ENCODE data around the gene STPG1. TPM values are rescaled to one million over a fixed set of nuclear protein-coding genes. Genes with fewer than 3 reads are reported as not detected.

STPG1 gene
- total RNA-seq, 1 donor: 7.2 TPM

- Histone ChIP-seq H3K4me1 (ENCODE audit: insufficient read depth, low read length) (peaks cover 28% of the 10 kb centered on the region), H3K36me3 (ENCODE audit: insufficient read depth, low read length) (no peaks in the 10 kb centered on the region), H3K27me3 (ENCODE audit: insufficient read depth, low read length) (no peaks in the 10 kb centered on the region), H3K9me3 (ENCODE audit: low read depth, low read length) (no peaks in the 10 kb centered on the region), H3K79me2 (ENCODE audit: insufficient read depth, low read length) (no peaks in the 10 kb centered on the region), H4K20me1 (ENCODE audit: insufficient read depth, low read length) (no peaks in the 10 kb centered on the region), H3K4me2 (ENCODE audit: insufficient read depth, low read length) (no peak overlapping the region), H3K27ac (ENCODE audit: low read depth, low read length) (no peak overlapping the region), H3K4me3 (ENCODE audit: insufficient read depth, low read length) (no peak overlapping the region), H2AFZ (ENCODE audit: low read length) (no peak overlapping the region)
- no peak for DNase-seq (ENCODE audit: insufficient read length, low spot score, missing footprints)
- no peak for TF ChIP-seq CTCF (IDR thresholded peaks at IDR 0.05; ENCODE audit: extremely low read depth, low read depth, low read length)
These were observed 84.3 kb downstream of the STPG1 start for GRCh38 chr1:24329331-24329730.

GRCh38 chr1:24327891-24328290, 85.7 kb downstream of the STPG1 start:
- H3K27me3 ChIP-seq (ENCODE audit: insufficient read depth, low read length): no peaks in the 10 kb centered on the region
- peaks cover 29% of the 10 kb centered on the region for H3K4me1 ChIP-seq (ENCODE audit: insufficient read depth, low read length)
- no peak for TF ChIP-seq CTCF (IDR thresholded peaks at IDR 0.05; ENCODE audit: extremely low read depth, low read depth, low read length)
- H3K27ac ChIP-seq (ENCODE audit: low read depth, low read length): no peak overlapping the region
- H3K4me3 ChIP-seq (ENCODE audit: insufficient read depth, low read length): no peak overlapping the region
- no peaks in the 10 kb centered on the region for H4K20me1 ChIP-seq (ENCODE audit: insufficient read depth, low read length)
- no peaks in the 10 kb centered on the region for H3K36me3 ChIP-seq (ENCODE audit: insufficient read depth, low read length)
- H2AFZ ChIP-seq (ENCODE audit: low read length): no peak overlapping the region
- no peak overlapping the region for H3K4me2 ChIP-seq (ENCODE audit: insufficient read depth, low read length)
- no peaks in the 10 kb centered on the region for H3K79me2 ChIP-seq (ENCODE audit: insufficient read depth, low read length)
- H3K9me3 ChIP-seq (ENCODE audit: low read depth, low read length): no peaks in the 10 kb centered on the region
- no peak for DNase-seq (ENCODE audit: insufficient read length, low spot score, missing footprints)

GRCh38 chr1:24327486-24327885, 86.1 kb downstream of the STPG1 start:
- H3K36me3 ChIP-seq (ENCODE audit: insufficient read depth, low read length): no peaks in the 10 kb centered on the region
- peaks cover 33% of the 10 kb centered on the region for H3K4me1 ChIP-seq (ENCODE audit: insufficient read depth, low read length)
- no peak overlapping the region for H3K4me2 ChIP-seq (ENCODE audit: insufficient read depth, low read length)
- no peaks in the 10 kb centered on the region for H3K79me2 ChIP-seq (ENCODE audit: insufficient read depth, low read length)
- H4K20me1 ChIP-seq (ENCODE audit: insufficient read depth, low read length): no peaks in the 10 kb centered on the region
- H3K27me3 ChIP-seq (ENCODE audit: insufficient read depth, low read length): no peaks in the 10 kb centered on the region
- H2AFZ ChIP-seq (ENCODE audit: low read length): no peak overlapping the region
- no peak for TF ChIP-seq CTCF (IDR thresholded peaks at IDR 0.05; ENCODE audit: extremely low read depth, low read depth, low read length)
- no peak for DNase-seq (ENCODE audit: insufficient read length, low spot score, missing footprints)
- H3K9me3 ChIP-seq (ENCODE audit: low read depth, low read length): no peaks in the 10 kb centered on the region
- H3K27ac ChIP-seq (ENCODE audit: low read depth, low read length): no peak overlapping the region
- H3K4me3 ChIP-seq (ENCODE audit: insufficient read depth, low read length): no peak overlapping the region

GRCh38 chr1:24325587-24326449, 87.8 kb downstream of the STPG1 start:
- Histone ChIP-seq H4K20me1 (ENCODE audit: insufficient read depth, low read length) (no peaks in the 10 kb centered on the region), H3K36me3 (ENCODE audit: insufficient read depth, low read length) (no peaks in the 10 kb centered on the region), H3K4me3 (ENCODE audit: insufficient read depth, low read length) (no peak overlapping the region), H3K27me3 (ENCODE audit: insufficient read depth, low read length) (peaks cover 3% of the 10 kb centered on the region), H3K79me2 (ENCODE audit: insufficient read depth, low read length) (no peaks in the 10 kb centered on the region), H2AFZ (ENCODE audit: low read length) (no peak overlapping the region), H3K9me3 (ENCODE audit: low read depth, low read length) (no peaks in the 10 kb centered on the region), H3K4me1 (ENCODE audit: insufficient read depth, low read length) (peaks cover 32% of the 10 kb centered on the region), H3K4me2 (ENCODE audit: insufficient read depth, low read length) (no peak overlapping the region), H3K27ac (ENCODE audit: low read depth, low read length) (no peak overlapping the region)
- no peak for TF ChIP-seq CTCF (IDR thresholded peaks at IDR 0.05; ENCODE audit: extremely low read depth, low read depth, low read length)
- DNase-seq (ENCODE audit: insufficient read length, low spot score, missing footprints): no peak

Measured in osteoblast (primary cell).